ENCODE measurements around the gene TSPEAR. TPM values are rescaled to one million over a fixed set of nuclear protein-coding genes. Genes with fewer than 3 reads are reported as not detected.

The TSPEAR gene
- total RNA-seq, 1 donor = not detected

- no peaks in the 10 kb centered on the region for H3K79me2 ChIP-seq (ENCODE audit: insufficient read depth, low read length)
- H3K4me1 ChIP-seq (ENCODE audit: insufficient read depth, low read length) = no peaks in the 10 kb centered on the region
- no peaks in the 10 kb centered on the region for H4K20me1 ChIP-seq (ENCODE audit: insufficient read depth, low read length)
- no peaks in the 10 kb centered on the region for H3K9me3 ChIP-seq (ENCODE audit: low read depth, low read length)
- no peaks in the 10 kb centered on the region for H3K36me3 ChIP-seq (ENCODE audit: insufficient read depth, low read length)
- no peak overlapping the region for H3K27ac ChIP-seq (ENCODE audit: low read depth, low read length)
- H3K4me2 ChIP-seq (ENCODE audit: insufficient read depth, low read length) = no peak overlapping the region
- H3K27me3 ChIP-seq (ENCODE audit: insufficient read depth, low read length) = no peaks in the 10 kb centered on the region
- TF ChIP-seq CTCF (IDR thresholded peaks at IDR 0.05; ENCODE audit: extremely low read depth, low read depth, low read length) = no peak
- no peak overlapping the region for H2AFZ ChIP-seq (ENCODE audit: low read length)
- H3K4me3 ChIP-seq (ENCODE audit: insufficient read depth, low read length) = no peak overlapping the region
- DNase-seq (ENCODE audit: insufficient read length, low spot score, missing footprints) = no peak
Observed at GRCh38 chr21:44521928-44522752, 189.2 kb downstream of the TSPEAR start.

- Histone ChIP-seq H3K4me3 (ENCODE audit: insufficient read depth, low read length) (no peak overlapping the region), H3K79me2 (ENCODE audit: insufficient read depth, low read length) (no peaks in the 10 kb centered on the region), H3K4me1 (ENCODE audit: insufficient read depth, low read length) (no peaks in the 10 kb centered on the region), H2AFZ (ENCODE audit: low read length) (no peak overlapping the region), H4K20me1 (ENCODE audit: insufficient read depth, low read length) (no peaks in the 10 kb centered on the region), H3K36me3 (ENCODE audit: insufficient read depth, low read length) (no peaks in the 10 kb centered on the region), H3K9me3 (ENCODE audit: low read depth, low read length) (no peaks in the 10 kb centered on the region), H3K27me3 (ENCODE audit: insufficient read depth, low read length) (no peaks in the 10 kb centered on the region), H3K4me2 (ENCODE audit: insufficient read depth, low read length) (no peak overlapping the region), H3K27ac (ENCODE audit: low read depth, low read length) (no peak overlapping the region)
- TF ChIP-seq CTCF (IDR thresholded peaks at IDR 0.05; ENCODE audit: extremely low read depth, low read depth, low read length) = no peak
- no peak for DNase-seq (ENCODE audit: insufficient read length, low spot score, missing footprints)
Observed at GRCh38 chr21:44521301-44521927, 190.0 kb downstream of the TSPEAR start.

- Histone ChIP-seq H3K27me3 (ENCODE audit: insufficient read depth, low read length) (no peaks in the 10 kb centered on the region), H3K9me3 (ENCODE audit: low read depth, low read length) (no peaks in the 10 kb centered on the region), H3K36me3 (ENCODE audit: insufficient read depth, low read length) (no peaks in the 10 kb centered on the region), H3K79me2 (ENCODE audit: insufficient read depth, low read length) (no peaks in the 10 kb centered on the region), H4K20me1 (ENCODE audit: insufficient read depth, low read length) (no peaks in the 10 kb centered on the region), H3K4me2 (ENCODE audit: insufficient read depth, low read length) (no peak overlapping the region), H3K4me3 (ENCODE audit: insufficient read depth, low read length) (no peak overlapping the region), H3K4me1 (ENCODE audit: insufficient read depth, low read length) (no peaks in the 10 kb centered on the region), H2AFZ (ENCODE audit: low read length) (no peak overlapping the region), H3K27ac (ENCODE audit: low read depth, low read length) (no peak overlapping the region)
- no peak for DNase-seq (ENCODE audit: insufficient read length, low spot score, missing footprints)
- TF ChIP-seq CTCF (IDR thresholded peaks at IDR 0.05; ENCODE audit: extremely low read depth, low read depth, low read length) = no peak
Observed at GRCh38 chr21:44520326-44521300, 190.8 kb downstream of the TSPEAR start.

All from osteoblast (primary cell).